VCaP (cell line): ENCODE results near the gene TLE3.

Experiments
- H3K27ac ChIP-seq: fragments of 450-650 bp; 2 replicates; pipeline ENCODE4 v1.5.1; 2017
- TF ChIP-seq, protein P1 (sequence below): fragments of 450-650 bp; conservative IDR thresholded peaks from 2 replicates; pipeline ENCODE4 v1.5.1; 2017; ENCODE audit warnings: mild to moderate bottlenecking, moderate library complexity

Gene TLE3

DNA sequence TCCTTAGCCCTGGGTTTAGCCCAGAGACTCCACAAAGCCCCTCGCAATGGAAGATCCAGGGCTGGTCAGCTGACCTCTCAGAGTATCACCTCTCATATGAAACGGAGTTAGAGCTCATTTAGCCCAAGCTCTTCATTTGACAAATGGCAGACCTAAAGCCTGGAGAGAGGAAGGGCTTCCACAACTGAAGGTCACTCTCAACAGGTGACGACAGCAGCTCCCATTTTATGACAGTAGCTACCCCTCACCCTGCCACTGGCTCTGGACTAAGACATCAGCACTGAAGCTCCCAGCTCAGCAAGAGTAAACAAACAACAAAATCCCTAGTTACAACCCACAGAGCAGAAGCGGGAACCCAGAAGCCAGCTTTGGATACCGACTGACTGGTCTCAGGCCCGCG, 33.7 kb downstream of the TLE3 start:
- TF ChIP-seq, protein P1, sequence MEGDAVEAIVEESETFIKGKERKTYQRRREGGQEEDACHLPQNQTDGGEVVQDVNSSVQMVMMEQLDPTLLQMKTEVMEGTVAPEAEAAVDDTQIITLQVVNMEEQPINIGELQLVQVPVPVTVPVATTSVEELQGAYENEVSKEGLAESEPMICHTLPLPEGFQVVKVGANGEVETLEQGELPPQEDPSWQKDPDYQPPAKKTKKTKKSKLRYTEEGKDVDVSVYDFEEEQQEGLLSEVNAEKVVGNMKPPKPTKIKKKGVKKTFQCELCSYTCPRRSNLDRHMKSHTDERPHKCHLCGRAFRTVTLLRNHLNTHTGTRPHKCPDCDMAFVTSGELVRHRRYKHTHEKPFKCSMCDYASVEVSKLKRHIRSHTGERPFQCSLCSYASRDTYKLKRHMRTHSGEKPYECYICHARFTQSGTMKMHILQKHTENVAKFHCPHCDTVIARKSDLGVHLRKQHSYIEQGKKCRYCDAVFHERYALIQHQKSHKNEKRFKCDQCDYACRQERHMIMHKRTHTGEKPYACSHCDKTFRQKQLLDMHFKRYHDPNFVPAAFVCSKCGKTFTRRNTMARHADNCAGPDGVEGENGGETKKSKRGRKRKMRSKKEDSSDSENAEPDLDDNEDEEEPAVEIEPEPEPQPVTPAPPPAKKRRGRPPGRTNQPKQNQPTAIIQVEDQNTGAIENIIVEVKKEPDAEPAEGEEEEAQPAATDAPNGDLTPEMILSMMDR, result no peak
- H3K27ac ChIP-seq, result peak overlapping the region; percentile 51

DNA sequence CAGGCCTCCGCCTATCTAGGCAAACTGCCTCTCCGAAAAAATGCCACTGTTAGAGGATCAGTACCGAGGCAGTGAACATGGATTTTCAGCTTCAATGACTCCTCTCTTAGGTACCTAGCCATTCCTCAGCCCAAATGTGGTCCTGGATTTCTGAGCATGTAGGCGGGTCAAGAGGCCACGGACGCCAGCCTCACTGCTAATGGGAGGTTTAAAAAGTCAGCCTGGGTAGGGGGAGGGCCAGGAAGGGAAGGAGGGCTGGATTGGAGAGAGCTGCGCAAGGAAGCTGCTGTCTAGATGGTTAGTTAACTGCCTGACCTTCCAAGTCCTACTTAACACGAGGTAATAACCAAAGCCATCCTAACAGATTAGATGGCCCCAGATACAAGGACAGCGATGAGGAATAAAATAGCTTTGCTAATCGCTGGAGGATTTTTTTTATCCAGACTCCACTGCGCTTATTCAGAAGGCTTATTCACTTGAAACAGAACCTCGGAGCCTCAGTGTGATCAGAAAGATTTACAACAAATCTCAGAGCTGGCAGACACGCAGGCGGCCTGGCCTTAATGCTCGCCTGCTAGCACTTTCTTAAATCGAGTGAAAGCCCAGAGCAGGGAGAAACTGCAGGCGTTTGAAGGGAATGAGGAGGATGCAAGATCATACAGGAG, 34.3 kb downstream of the TLE3 start:
- H3K27ac ChIP-seq, result peak overlapping the region; percentile 51
- TF ChIP-seq, protein P1, result no peak

DNA sequence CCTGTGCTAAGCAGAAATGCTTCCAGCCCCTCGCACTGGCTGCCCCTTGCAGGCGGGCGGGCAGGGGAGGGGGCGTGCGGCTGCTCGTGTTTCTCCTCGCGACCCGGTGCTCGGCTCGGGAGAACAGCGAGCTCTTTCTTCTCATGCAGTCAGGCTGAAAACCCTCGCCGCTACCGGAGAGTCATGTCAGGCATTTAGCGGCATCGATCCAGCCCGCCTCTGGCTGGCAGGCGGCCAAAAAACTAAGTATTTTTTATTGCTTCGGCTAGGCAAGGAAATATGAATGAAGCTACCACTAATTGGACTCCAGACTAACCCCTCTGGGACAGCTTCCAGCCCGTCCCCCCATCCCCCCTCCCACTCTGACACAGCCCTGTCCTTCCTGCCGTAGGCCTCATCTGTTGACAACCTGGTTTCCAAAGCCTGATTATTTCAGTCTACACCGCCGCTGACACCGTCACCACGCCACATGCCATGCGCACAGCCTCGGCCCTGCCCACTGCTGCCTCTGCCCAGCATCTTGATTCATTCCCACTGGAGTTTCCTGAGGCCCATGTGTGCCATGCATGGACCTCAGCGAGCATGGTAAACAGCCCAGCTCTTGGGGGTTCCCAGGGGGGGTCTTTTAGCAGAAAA, 35.3 kb downstream of the TLE3 start:
- TF ChIP-seq, protein P1, result no peak
- peak overlapping the region; percentile 51 for H3K27ac ChIP-seq

DNA sequence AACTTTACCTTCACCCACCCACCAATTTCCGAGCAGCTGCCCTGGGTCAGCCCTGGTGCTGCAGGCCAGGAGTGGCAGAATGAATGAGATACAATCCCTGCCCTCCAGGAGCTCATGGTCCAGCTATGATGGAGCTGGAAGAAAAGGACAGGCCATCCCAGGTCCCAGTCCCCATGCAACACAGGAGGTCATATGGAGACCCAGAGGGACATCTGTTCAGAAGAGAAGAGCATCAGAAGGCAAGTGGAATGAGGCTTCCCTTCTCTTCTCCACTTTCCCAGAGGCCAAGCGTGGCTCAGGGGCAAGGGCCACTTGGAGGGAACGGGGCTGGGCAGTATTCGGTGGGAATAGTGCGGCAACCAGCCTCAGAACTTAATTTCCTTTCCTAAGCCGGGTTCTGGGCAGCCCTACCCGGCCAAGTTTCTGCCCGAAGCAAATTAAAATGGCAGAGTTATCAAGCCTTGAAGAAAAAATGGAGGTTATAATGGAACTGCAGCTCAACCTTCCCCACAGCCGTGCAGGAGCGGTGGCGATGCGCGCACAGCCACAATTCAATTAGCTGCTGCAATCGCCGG, 35.9 kb downstream of the TLE3 start:
- peak overlapping the region; percentile 51 for H3K27ac ChIP-seq
- TF ChIP-seq, protein P1, result no peak

DNA sequence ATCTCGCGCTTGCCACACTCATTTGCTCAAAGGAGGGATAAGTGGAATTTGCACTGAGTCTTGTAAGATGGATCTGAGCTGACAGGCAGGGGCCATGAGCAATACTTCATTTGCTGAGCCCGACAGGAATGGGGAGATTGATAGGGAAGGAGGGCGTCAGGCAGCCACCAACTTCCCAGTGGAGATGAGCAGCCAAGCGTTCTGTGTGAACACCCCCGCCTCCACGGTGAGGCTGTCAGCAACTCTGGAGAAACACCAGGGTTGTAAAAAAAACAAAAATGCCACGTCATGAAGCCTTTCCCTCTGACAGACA, 36.8 kb downstream of the TLE3 start:
- TF ChIP-seq, protein P1, result no peak
- no peak overlapping the region for H3K27ac ChIP-seq

DNA sequence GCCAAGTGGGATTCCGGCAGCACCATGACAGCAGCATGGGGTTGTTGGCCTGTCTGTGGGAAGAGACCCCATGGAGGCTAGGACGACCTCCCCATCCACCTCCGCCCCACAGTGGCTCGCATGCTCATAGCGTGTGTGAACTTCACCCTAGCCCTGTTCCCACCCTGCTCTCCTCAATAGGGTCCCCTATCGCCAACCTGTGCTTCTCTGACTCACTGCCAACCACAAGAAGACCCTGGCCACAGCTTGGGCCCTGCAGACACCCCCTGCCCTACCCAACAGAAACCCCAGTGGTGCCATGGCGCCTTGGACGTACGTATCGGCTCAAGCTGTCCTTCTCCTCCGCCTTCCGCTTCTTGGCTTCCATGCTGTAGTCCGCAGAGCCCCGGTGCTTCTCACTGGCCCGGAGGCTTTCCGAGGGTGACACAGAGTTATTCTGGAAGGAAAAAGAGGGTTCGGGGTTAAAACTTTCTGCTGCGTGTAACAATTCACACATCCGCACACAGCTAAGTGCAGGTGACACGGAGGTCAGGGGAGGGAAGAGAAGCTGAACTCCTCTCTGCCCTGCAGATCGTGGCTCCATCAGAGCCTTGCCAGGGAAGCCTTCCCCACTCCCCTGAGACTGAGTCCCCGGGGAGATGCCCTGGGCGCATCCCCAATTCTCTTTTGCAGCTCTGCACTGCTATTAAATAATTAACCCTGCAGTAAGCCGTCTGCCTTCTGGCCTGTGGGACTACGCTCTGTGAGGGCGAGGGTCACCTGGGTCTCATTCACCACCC, 37.3 kb downstream of the TLE3 start:
- TF ChIP-seq, protein P1, result no peak
- no peak overlapping the region for H3K27ac ChIP-seq
